Cardiac fibroblast (primary cell): ENCODE measurements around the gene SLIT3.

Experiments used
- DNase-seq, 2 donors: peaks; one replicate each; pipeline versions ENCODE4 v3.0.0 to v3.0.0-alpha.2; 2010; ENCODE audit warnings: low read depth in 2 of 2
- H3K4me3 ChIP-seq, 2 donors: replicated peaks in 1 of 2; 1 replicate in 1 of 2; 2 replicates in 1 of 2; pipeline ENCODE4 v1.5.1; 2011; ENCODE audit warnings: low read depth in 2 of 2, low read length in 2 of 2, mild to moderate bottlenecking in 2 of 2, moderate library complexity in 1 of 2
- TF ChIP-seq, protein P1 (sequence below): IDR thresholded peaks from one replicate; pipeline ENCODE4 v1.5.1; 2011; ENCODE audit warnings: low read depth, mild to moderate bottlenecking, low read length, inconsistent platforms

Gene SLIT3

DNA sequence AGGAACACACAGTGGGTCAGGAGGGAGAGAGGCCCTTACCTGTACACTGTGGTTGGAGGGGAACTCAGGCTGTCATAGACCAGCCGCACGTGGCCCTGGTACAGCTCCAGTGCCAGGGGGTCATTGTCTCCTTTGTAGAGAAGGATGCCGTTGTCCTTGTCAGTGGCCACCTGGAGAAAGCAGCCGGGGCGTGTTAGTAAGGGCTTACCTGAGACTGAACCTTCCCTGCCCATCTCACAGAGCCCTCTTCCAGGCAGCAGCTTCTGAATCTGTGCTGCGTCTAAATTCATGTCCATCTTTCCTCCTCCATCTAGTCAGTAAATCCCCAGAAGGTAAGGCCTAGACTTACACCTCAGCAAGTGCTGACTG lies 617.0 kb downstream of the SLIT3 start:
- H3K4me3 ChIP-seq: no peak overlapping the region
- no peak for DNase-seq
- TF ChIP-seq, protein P1, sequence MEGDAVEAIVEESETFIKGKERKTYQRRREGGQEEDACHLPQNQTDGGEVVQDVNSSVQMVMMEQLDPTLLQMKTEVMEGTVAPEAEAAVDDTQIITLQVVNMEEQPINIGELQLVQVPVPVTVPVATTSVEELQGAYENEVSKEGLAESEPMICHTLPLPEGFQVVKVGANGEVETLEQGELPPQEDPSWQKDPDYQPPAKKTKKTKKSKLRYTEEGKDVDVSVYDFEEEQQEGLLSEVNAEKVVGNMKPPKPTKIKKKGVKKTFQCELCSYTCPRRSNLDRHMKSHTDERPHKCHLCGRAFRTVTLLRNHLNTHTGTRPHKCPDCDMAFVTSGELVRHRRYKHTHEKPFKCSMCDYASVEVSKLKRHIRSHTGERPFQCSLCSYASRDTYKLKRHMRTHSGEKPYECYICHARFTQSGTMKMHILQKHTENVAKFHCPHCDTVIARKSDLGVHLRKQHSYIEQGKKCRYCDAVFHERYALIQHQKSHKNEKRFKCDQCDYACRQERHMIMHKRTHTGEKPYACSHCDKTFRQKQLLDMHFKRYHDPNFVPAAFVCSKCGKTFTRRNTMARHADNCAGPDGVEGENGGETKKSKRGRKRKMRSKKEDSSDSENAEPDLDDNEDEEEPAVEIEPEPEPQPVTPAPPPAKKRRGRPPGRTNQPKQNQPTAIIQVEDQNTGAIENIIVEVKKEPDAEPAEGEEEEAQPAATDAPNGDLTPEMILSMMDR: no peak

DNA sequence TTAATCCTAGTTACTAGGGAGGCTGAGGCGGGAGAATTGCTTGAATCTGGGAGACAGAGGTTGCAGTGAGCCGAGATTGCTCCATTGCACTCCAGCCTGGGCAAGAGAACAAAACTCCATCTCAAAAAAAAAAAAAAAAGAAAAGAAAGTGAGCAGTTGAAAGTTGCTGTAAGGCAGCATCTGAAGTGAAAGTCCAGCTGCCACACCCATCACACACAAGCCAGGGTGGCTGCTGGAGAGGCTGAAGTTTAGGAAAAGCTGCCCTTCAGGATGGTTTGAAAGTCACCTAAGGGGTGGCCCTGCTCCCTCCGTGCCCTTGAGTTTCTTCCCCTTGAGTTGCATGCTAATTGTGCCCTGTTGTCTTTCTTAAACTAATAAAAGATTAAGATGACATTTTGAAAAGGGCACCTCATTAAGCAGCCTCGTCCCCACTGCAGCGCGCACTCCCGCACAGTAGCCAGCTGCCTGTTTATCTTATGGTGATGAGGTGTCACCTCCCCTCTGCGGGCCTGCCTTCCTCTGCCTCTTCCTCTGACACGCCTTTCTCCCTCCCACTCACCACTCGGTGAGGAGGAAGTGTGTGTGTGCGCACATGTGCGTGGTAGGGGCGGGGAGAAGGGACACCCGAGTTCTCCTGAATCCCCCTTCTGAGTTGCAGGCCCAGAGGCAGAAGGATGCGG lies 617.6 kb downstream of the SLIT3 start:
- DNase-seq: peak in 1 of 2 donors; percentile 22
- TF ChIP-seq, protein P1: no peak
- no peak overlapping the region for H3K4me3 ChIP-seq

DNA sequence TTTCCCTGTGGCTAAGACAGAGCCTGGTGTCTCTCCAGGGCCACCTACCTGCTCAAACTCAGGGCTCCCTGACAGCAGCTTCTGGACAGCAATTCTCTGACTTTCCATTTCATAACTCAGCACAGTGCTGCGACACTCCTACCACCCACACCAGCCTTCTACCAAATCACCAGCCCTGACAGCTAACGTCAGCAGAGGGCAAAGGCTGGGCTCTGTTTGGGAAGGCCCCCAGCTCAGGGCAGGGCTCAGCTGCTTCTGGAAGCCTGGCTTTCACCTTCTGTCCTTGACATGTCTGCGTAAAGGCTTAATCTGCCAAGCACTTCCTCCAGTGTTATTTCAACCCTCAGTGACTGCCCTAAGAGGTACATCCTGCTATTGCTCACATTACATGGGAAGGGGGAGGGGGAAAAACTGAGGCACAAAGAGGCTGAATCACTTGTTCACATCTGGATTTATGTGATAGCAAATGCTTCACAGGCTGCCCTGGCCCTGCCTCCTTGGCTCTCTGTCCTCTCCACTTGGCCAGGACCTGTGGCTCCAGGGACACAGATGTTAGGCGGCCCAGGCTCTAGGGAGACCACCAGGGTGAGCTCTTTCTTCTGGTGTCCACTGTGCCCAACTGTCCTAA lies 619.3 kb downstream of the SLIT3 start:
- TF ChIP-seq, protein P1: no peak
- peak; percentile 80 to 94 for DNase-seq
- no peak overlapping the region for H3K4me3 ChIP-seq

DNA sequence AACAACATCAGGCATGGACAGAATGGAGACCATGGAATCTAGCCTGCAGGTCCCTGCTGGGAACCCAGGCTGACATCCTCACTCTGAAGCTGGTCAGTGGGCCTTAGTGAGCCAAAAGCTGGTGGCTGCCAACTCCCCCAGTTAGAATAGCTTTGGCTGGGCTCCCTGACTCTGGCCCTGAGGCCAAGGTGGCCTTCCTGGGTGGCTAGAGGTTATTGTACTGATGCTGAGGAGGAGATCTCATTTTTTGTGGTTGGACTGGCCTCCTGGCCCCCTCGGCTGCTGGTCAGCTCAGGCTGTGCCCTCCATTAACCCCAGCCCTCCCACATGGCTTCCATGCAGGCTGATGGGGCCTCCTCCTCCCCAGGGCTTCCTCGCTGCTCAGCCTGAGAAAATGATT lies 620.5 kb downstream of the SLIT3 start:
- H3K4me3 ChIP-seq: no peak overlapping the region
- TF ChIP-seq, protein P1: no peak
- no peak for DNase-seq

DNA sequence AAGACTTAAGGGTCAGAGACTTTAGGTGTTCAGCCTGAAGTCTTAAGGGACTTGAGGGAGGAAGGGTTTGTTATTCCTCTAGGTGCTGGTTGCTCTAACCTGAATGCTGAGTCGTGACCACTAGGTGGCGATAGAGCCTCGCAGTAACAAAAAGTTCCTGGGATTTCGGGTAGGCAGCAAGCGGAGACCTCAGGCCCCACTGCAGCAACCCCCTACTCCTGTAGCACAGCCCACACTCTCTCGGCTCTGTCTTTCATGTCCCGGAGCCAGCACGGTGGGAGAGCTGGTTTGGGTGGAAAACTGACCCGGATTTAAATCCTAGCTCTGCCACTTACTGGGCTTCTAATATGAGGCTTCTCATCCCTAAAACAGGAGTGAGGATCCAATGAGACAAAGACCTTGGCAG lies 621.4 kb downstream of the SLIT3 start:
- DNase-seq: peak; percentile 79 to 86
- TF ChIP-seq, protein P1: peak; percentile 92
- H3K4me3 ChIP-seq: no peak overlapping the region

DNA sequence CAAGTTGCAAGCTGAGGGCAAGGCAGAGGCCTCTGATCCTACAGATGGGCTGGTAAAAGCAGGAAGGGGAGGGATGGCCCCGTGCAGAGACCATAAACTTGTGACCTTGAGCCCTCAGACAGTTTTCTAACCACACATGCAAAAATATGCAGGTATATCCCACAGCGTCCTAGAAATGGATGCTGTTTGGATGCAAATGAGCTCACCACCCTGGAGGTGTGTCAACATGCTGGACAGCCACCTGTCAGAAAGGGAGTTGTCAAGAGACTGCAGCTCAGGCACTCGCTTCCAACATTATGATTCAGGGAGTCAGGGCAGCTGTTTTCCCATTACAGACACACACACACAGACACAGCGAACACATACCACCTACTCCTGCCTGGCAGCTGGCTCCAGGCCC lies 624.4 kb downstream of the SLIT3 start:
- TF ChIP-seq, protein P1: no peak
- no peak for DNase-seq
- H3K4me3 ChIP-seq: no peak overlapping the region
